Liver (tissue), 9 donors: ENCODE data around the gene KCNJ1. TPM values are rescaled to one million over a fixed set of nuclear protein-coding genes. Genes with fewer than 3 reads are reported as not detected.

ENCODE experiments used
- DNase-seq: peaks from one replicate; pipeline ENCODE4 v3.0.0-alpha.2; 2017; ENCODE audit warnings: low spot score
- H3K27ac ChIP-seq, 2 donors: one replicate each; pipeline ENCODE4 v1.7.0; 2013; ENCODE audit warnings: inconsistent platforms in 2 of 2, low read length in 2 of 2, control low read depth in 1 of 2, low read depth in 1 of 2, mild to moderate bottlenecking in 1 of 2
- H3K27me3 ChIP-seq, 4 donors: one replicate each; pipeline versions ENCODE4 v1.6.1 to v1.7.0; 2013; ENCODE audit warnings: low read length in 3 of 4, inconsistent platforms in 1 of 4, mild to moderate bottlenecking in 1 of 4, moderate library complexity in 1 of 4; ENCODE audit not compliant: control insufficient read depth in 4 of 4, insufficient read depth in 4 of 4
- H3K36me3 ChIP-seq, 4 donors: one replicate each; pipeline versions ENCODE4 v1.6.1 to v1.7.0; 2013; ENCODE audit warnings: low read length in 3 of 4, mild to moderate bottlenecking in 3 of 4, low read depth in 1 of 4, moderate library complexity in 1 of 4; ENCODE audit not compliant: control insufficient read depth in 4 of 4, insufficient read depth in 3 of 4
- H3K4me1 ChIP-seq, 4 donors: one replicate each; pipeline versions ENCODE4 v1.6.1 to v1.7.0; 2013; ENCODE audit warnings: low read length in 3 of 4, mild to moderate bottlenecking in 3 of 4, moderate library complexity in 1 of 4; ENCODE audit not compliant: control insufficient read depth in 4 of 4, insufficient read depth in 4 of 4
- H3K4me3 ChIP-seq, 3 donors: one replicate each; pipeline versions ENCODE4 v1.6.1 to v1.7.0; 2013; ENCODE audit warnings: low read length in 3 of 3, control low read depth in 1 of 3, low read depth in 1 of 3, mild to moderate bottlenecking in 1 of 3
- H3K9ac ChIP-seq, 2 donors: one replicate each; pipeline ENCODE4 v1.7.0; 2013; ENCODE audit warnings: low read length in 2 of 2, mild to moderate bottlenecking in 2 of 2, moderate library complexity in 2 of 2, control low read depth in 1 of 2, low read depth in 1 of 2
- H3K9me3 ChIP-seq, 4 donors: one replicate each; pipeline versions ENCODE4 v1.6.1 to v1.7.0; 2013; ENCODE audit warnings: low read length in 3 of 4; ENCODE audit not compliant: control insufficient read depth in 4 of 4
- EGR1 ChIP-seq, 2 donors: IDR thresholded peaks; 2 replicates each; pipeline ENCODE4 v1.6.1; 2016 to 2018; ENCODE audit warnings: antibody characterized with exemption in 2 of 2, low read depth in 2 of 2
- FOXA1 ChIP-seq: IDR thresholded peaks from 2 replicates; pipeline ENCODE4 v1.6.1; 2016; ENCODE audit warnings: antibody characterized with exemption
- FOXA2 ChIP-seq: IDR thresholded peaks from 2 replicates; pipeline ENCODE4 v1.6.1; 2016; ENCODE audit warnings: antibody characterized with exemption
- HNF4G ChIP-seq: IDR thresholded peaks from 2 replicates; pipeline ENCODE4 v1.6.1; 2016; ENCODE audit warnings: antibody characterized with exemption
- JUND ChIP-seq, 2 donors: IDR thresholded peaks; 2 replicates each; pipeline ENCODE4 v1.6.1; 2016; ENCODE audit warnings: antibody characterized with exemption in 2 of 2
- NR2F2 ChIP-seq: IDR thresholded peaks from 2 replicates; pipeline ENCODE4 v1.6.1; 2016; ENCODE audit warnings: antibody characterized with exemption
- RAD21 ChIP-seq, 2 donors: IDR thresholded peaks; 2 replicates each; pipeline ENCODE4 v1.6.1; 2016; ENCODE audit warnings: antibody characterized with exemption in 2 of 2, mild to moderate bottlenecking in 2 of 2
- SP1 ChIP-seq: IDR thresholded peaks from 2 replicates; pipeline ENCODE4 v1.6.1; 2018; ENCODE audit warnings: antibody characterized with exemption, mild to moderate bottlenecking
- TAF1 ChIP-seq: conservative IDR thresholded peaks from 2 replicates; pipeline ENCODE4 v1.6.1; 2016; ENCODE audit warnings: antibody characterized with exemption, mild to moderate bottlenecking
- YY1 ChIP-seq: IDR thresholded peaks from 2 replicates; pipeline ENCODE4 v1.6.1; 2016; ENCODE audit warnings: antibody characterized with exemption, mild to moderate bottlenecking
- WGBS: extraction: QIAGEN DNeasy Blood & Tissue Kit; methylation state at CpG from one replicate; pipeline ENCODE4 v1.1.7; 2013; 5-methylcytosine and 5-hydroxymethylcytosine counted together
- polyA plus RNA-seq, 2 donors: library from polyadenylated mRNA; stranded (reverse) in 1 of 2; unstranded in 1 of 2; fragments of 200-250 nt in 1 of 2; fragments of >200 nt in 1 of 2; fragmentation: Nextera tagmentation in 1 of 2; extraction: Ambion mirVana in 1 of 2; gene quantifications; one replicate each; pipeline versions ENCODE4 v1.2.1 to v1.2.3, GENCODE V29; 2013 to 2015
- total RNA-seq, 2 donors: library from RNA; depleted of rRNA; stranded (reverse); fragments of >200 nt; gene quantifications; one replicate each; pipeline ENCODE4 v1.2.3, GENCODE V29; 2014
- TF ChIP-seq, protein P1 (sequence below): IDR thresholded peaks from 2 replicates; pipeline ENCODE4 v1.6.1; 2016; ENCODE audit warnings: antibody characterized with exemption, mild to moderate bottlenecking
- TF ChIP-seq, protein P2 (sequence below): IDR thresholded peaks from 2 replicates; pipeline ENCODE4 v1.6.1; 2016; ENCODE audit warnings: antibody characterized with exemption
- TF ChIP-seq, protein P3 (sequence below): IDR thresholded peaks from 2 replicates; pipeline ENCODE4 v1.6.1; 2016; ENCODE audit warnings: antibody characterized with exemption
- TF ChIP-seq, protein P4 (sequence below): fragments of 150-350 bp; IDR thresholded peaks from 2 replicates; pipeline ENCODE4 v1.5.1; 2017; ENCODE audit warnings: improper control_type of control experiment, low read depth, low read length; ENCODE audit not compliant: missing input control
- TF ChIP-seq, protein P5 (sequence below): IDR thresholded peaks from 2 replicates; pipeline ENCODE4 v1.6.1; 2016; ENCODE audit warnings: antibody characterized with exemption
- donor health status: healthy.
- donor health status: healthy.
- donor health status: healthy.
- donor health status: healthy.
- donor health status: healthy.

Gene KCNJ1
- total and polyA plus RNA-seq, 4 donors = 0.14 to 0.23 TPM; not detected in 2

DNA sequence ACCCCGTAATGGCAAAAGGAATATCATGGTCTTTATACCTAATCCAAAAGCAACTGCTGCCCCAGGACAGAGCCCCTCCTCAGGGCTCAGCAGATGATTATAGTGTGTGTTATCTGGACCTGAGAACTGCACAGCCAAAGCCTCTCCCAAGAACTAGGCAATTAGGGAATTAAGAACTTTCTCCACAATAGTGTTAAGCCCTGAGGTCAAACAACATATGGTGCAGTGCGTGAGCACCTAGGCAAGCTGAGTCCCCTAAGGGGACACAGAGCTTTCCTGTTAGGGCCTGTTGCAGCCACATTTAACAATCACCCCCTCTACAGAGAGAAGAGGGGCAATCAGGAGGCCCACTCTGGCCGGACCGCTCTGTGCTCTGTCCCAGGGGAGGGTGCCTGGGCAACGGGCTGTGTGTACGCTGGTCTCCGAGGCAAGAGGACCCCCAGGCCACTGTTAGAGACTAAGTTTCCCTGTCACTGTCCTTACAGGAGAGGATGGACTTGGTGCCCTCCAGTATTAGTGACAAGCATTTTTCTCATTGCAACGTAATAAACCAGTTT is 22.6 kb upstream of the KCNJ1 start:
- Histone ChIP-seq H3K4me1 (peaks cover 16 to 30% (median 17%) of the 10 kb centered on the region in 4 donors), H3K9ac (no peak overlapping the region), H3K4me3 (no peak overlapping the region), H3K9me3 (no peaks in the 10 kb centered on the region), H3K27me3 (no peaks in the 10 kb centered on the region), H3K27ac (no peak overlapping the region), H3K36me3 (no peaks in the 10 kb centered on the region)
- WGBS = 91% methylated on average over 8 of the region's 8 CpGs
- no peak for DNase-seq
- TF ChIP-seq RAD21 (IDR thresholded peaks at IDR 0.05) (no peak), EGR1 (IDR thresholded peaks at IDR 0.05; ENCODE audit: low read depth in 2 of 2) (no peak), HNF4G (no peak), NR2F2 (no peak), JUND (IDR thresholded peaks at IDR 0.05) (no peak), FOXA1 (no peak), FOXA2 (no peak), TAF1 (no peak), YY1 (no peak), SP1 (no peak)
- TF ChIP-seq, protein P1, sequence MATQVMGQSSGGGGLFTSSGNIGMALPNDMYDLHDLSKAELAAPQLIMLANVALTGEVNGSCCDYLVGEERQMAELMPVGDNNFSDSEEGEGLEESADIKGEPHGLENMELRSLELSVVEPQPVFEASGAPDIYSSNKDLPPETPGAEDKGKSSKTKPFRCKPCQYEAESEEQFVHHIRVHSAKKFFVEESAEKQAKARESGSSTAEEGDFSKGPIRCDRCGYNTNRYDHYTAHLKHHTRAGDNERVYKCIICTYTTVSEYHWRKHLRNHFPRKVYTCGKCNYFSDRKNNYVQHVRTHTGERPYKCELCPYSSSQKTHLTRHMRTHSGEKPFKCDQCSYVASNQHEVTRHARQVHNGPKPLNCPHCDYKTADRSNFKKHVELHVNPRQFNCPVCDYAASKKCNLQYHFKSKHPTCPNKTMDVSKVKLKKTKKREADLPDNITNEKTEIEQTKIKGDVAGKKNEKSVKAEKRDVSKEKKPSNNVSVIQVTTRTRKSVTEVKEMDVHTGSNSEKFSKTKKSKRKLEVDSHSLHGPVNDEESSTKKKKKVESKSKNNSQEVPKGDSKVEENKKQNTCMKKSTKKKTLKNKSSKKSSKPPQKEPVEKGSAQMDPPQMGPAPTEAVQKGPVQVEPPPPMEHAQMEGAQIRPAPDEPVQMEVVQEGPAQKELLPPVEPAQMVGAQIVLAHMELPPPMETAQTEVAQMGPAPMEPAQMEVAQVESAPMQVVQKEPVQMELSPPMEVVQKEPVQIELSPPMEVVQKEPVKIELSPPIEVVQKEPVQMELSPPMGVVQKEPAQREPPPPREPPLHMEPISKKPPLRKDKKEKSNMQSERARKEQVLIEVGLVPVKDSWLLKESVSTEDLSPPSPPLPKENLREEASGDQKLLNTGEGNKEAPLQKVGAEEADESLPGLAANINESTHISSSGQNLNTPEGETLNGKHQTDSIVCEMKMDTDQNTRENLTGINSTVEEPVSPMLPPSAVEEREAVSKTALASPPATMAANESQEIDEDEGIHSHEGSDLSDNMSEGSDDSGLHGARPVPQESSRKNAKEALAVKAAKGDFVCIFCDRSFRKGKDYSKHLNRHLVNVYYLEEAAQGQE = no peak
- TF ChIP-seq, protein P2, sequence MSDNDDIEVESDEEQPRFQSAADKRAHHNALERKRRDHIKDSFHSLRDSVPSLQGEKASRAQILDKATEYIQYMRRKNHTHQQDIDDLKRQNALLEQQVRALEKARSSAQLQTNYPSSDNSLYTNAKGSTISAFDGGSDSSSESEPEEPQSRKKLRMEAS = no peak
- TF ChIP-seq, protein P3, sequence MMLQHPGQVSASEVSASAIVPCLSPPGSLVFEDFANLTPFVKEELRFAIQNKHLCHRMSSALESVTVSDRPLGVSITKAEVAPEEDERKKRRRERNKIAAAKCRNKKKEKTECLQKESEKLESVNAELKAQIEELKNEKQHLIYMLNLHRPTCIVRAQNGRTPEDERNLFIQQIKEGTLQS = no peak
- TF ChIP-seq, protein P4, sequence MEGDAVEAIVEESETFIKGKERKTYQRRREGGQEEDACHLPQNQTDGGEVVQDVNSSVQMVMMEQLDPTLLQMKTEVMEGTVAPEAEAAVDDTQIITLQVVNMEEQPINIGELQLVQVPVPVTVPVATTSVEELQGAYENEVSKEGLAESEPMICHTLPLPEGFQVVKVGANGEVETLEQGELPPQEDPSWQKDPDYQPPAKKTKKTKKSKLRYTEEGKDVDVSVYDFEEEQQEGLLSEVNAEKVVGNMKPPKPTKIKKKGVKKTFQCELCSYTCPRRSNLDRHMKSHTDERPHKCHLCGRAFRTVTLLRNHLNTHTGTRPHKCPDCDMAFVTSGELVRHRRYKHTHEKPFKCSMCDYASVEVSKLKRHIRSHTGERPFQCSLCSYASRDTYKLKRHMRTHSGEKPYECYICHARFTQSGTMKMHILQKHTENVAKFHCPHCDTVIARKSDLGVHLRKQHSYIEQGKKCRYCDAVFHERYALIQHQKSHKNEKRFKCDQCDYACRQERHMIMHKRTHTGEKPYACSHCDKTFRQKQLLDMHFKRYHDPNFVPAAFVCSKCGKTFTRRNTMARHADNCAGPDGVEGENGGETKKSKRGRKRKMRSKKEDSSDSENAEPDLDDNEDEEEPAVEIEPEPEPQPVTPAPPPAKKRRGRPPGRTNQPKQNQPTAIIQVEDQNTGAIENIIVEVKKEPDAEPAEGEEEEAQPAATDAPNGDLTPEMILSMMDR = no peak
- TF ChIP-seq, protein P5, sequence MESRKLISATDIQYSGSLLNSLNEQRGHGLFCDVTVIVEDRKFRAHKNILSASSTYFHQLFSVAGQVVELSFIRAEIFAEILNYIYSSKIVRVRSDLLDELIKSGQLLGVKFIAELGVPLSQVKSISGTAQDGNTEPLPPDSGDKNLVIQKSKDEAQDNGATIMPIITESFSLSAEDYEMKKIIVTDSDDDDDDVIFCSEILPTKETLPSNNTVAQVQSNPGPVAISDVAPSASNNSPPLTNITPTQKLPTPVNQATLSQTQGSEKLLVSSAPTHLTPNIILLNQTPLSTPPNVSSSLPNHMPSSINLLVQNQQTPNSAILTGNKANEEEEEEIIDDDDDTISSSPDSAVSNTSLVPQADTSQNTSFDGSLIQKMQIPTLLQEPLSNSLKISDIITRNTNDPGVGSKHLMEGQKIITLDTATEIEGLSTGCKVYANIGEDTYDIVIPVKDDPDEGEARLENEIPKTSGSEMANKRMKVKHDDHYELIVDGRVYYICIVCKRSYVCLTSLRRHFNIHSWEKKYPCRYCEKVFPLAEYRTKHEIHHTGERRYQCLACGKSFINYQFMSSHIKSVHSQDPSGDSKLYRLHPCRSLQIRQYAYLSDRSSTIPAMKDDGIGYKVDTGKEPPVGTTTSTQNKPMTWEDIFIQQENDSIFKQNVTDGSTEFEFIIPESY = no peak
